CD4-positive, alpha-beta memory T cell (primary cell): ENCODE results near the gene TRAF3. TPM values are rescaled to one million over a fixed set of nuclear protein-coding genes. Genes with fewer than 3 reads are reported as not detected.

Experiments
- CTCF ChIA-PET: fragments of 350-600 bp; sonication (Branson Sonifier 250); formaldehyde crosslinking; loops from one replicate; lab custom pipeline; 2021; ENCODE audit warnings: inconsistent platforms; ENCODE audit not compliant: partially characterized antibody; lab: Charles Lee
- POLR2A ChIA-PET: fragments of 350-600 bp; sonication (Branson Sonifier 250); formaldehyde crosslinking; loops from one replicate; lab custom pipeline; 2021; ENCODE audit not compliant: partially characterized antibody; lab: Charles Lee
- DNase-seq, 5 donors: peaks; one replicate each; pipeline versions ENCODE4 v3.0.0 to v3.0.0-alpha.2; 2020 to 2022; ENCODE audit warnings: mixed read lengths in 1 of 5
- H3K27ac ChIP-seq: one replicate; pipeline ENCODE4 v1.7.0; 2013; ENCODE audit warnings: low read depth, low read length
- H3K27me3 ChIP-seq: 2 replicates; pipeline ENCODE4 v1.7.0; 2013; ENCODE audit warnings: mild to moderate bottlenecking, low read length, moderate library complexity; ENCODE audit not compliant: insufficient read depth
- H3K36me3 ChIP-seq: 2 replicates; pipeline ENCODE4 v1.7.0; 2013; ENCODE audit warnings: mild to moderate bottlenecking, low read length, moderate library complexity; ENCODE audit not compliant: insufficient read depth
- H3K4me1 ChIP-seq: 2 replicates; pipeline ENCODE4 v1.7.0; 2013; ENCODE audit warnings: mild to moderate bottlenecking, low read length, moderate library complexity; ENCODE audit not compliant: insufficient read depth
- H3K4me3 ChIP-seq, 2 donors: one replicate each; pipeline ENCODE4 v1.7.0; 2013; ENCODE audit warnings: low read length in 2 of 2, mild to moderate bottlenecking in 1 of 2
- H3K9me3 ChIP-seq, 2 donors: one replicate each; pipeline ENCODE4 v1.7.0; 2013; ENCODE audit warnings: low read length in 2 of 2, control low read depth in 1 of 2; ENCODE audit not compliant: control insufficient read depth in 1 of 2
- H3K27ac Mint-ChIP-seq, 7 donors: one replicate each; pipeline ENCODE4 v1.8.0; 2020 to 2021; ENCODE audit warnings: mixed read lengths in 7 of 7, mild to moderate bottlenecking in 6 of 7, inconsistent platforms in 3 of 7, moderate library complexity in 3 of 7
- H3K27me3 Mint-ChIP-seq, 2 donors: one replicate each; pipeline ENCODE4 v1.8.0; 2020 to 2021; ENCODE audit warnings: mixed read lengths in 2 of 2
- H3K36me3 Mint-ChIP-seq, 2 donors: one replicate each; pipeline ENCODE4 v1.8.0; 2020 to 2021; ENCODE audit warnings: mixed read lengths in 2 of 2, inconsistent platforms in 1 of 2, mild to moderate bottlenecking in 1 of 2
- H3K4me1 Mint-ChIP-seq, 4 donors: one replicate each; pipeline ENCODE4 v1.8.0; 2020 to 2021; ENCODE audit warnings: mixed read lengths in 4 of 4, mild to moderate bottlenecking in 1 of 4
- H3K4me3 Mint-ChIP-seq, 8 donors: one replicate each; pipeline ENCODE4 v1.8.0; 2020 to 2021; ENCODE audit warnings: mixed read lengths in 8 of 8, mild to moderate bottlenecking in 7 of 8, moderate library complexity in 6 of 8, inconsistent platforms in 3 of 8
- H3K9me3 Mint-ChIP-seq, 8 donors: one replicate each; pipeline ENCODE4 v1.8.0; 2020 to 2021; ENCODE audit warnings: mixed read lengths in 8 of 8, mild to moderate bottlenecking in 5 of 8, inconsistent platforms in 3 of 8, moderate library complexity in 1 of 8
- intact Hi-C: fragments of 100-400 bp; cut with micrococcal nuclease; formaldehyde crosslinking; loops from one replicate; pipeline ENCODE4 v1.15.1; 2023
- polyA plus RNA-seq, 2 donors: library from polyadenylated mRNA; unstranded; fragments of 300-500 nt; fragmentation: Illumina TruSeq; gene quantifications; one replicate each; pipeline ENCODE4 v1.2.3, GENCODE V29; 2021
- total RNA-seq, 2 experiments: library from RNA; stranded (reverse); gene quantifications; one replicate each; pipeline ENCODE4 v1.2.3, GENCODE V29; 2021

The TRAF3 gene
- total and polyA plus RNA-seq, 4 experiments from 2014 or later, result 14.9 to 44.8 (median 32.2) TPM

- H3K27me3 ChIP-seq, result peaks cover 15% of the 10 kb centered on the region
- Mint-ChIP-seq H3K27me3 (peaks cover 7 to 10% of the 10 kb centered on the region in 2 donors), H3K9me3 (no peaks in the 10 kb centered on the region), H3K4me3 (peak overlapping the region in 6 of 8 donors; percentile 54 to 81 (median 58)), H3K4me1 (peaks cover 5 to 32% (median 14%) of the 10 kb centered on the region in 4 donors), H3K36me3 (no peaks in the 10 kb centered on the region), H3K27ac (no peak overlapping the region)
- H3K4me3 ChIP-seq, result no peak overlapping the region
- ChIA-PET CTCF (no interaction called here), POLR2A (no interaction called here)
- H3K36me3 ChIP-seq, result no peaks in the 10 kb centered on the region
- no peak for DNase-seq
- no peak overlapping the region for H3K27ac ChIP-seq
- intact Hi-C loops, result no loop called here
- H3K9me3 ChIP-seq, result no peaks in the 10 kb centered on the region
- peaks cover 34% of the 10 kb centered on the region for H3K4me1 ChIP-seq
Observed at GRCh38 chr14:102927346-102927877, 150.2 kb downstream of the TRAF3 start.

- H3K4me1 ChIP-seq, result peaks cover 34% of the 10 kb centered on the region
- peak overlapping the region in 1 of 2 donors; percentile 54 for H3K4me3 ChIP-seq
- no peaks in the 10 kb centered on the region for H3K9me3 ChIP-seq
- no peaks in the 10 kb centered on the region for H3K36me3 ChIP-seq
- peaks cover 7 to 10% of the 10 kb centered on the region in 2 donors for H3K27me3 Mint-ChIP-seq
- H3K27ac Mint-ChIP-seq, result no peak overlapping the region
- POLR2A ChIA-PET, result no interaction called here
- H3K36me3 Mint-ChIP-seq, result no peaks in the 10 kb centered on the region
- CTCF ChIA-PET, result no interaction called here
- peak overlapping the region; percentile 18 for H3K27ac ChIP-seq
- H3K4me1 Mint-ChIP-seq, result peaks cover 5 to 31% (median 14%) of the 10 kb centered on the region in 4 donors
- DNase-seq, result no peak
- H3K4me3 Mint-ChIP-seq, result peak overlapping the region in 7 of 8 donors; percentile 75 to 85 (median 81)
- H3K9me3 Mint-ChIP-seq, result no peaks in the 10 kb centered on the region
- intact Hi-C loops, result no loop called here
- peaks cover 15% of the 10 kb centered on the region for H3K27me3 ChIP-seq
Observed at GRCh38 chr14:102927878-102928411, 150.7 kb downstream of the TRAF3 start.

GRCh38 chr14:102928412-102929240, 151.4 kb downstream of the TRAF3 start:
- Mint-ChIP-seq H3K27me3 (peaks cover 7 to 10% of the 10 kb centered on the region in 2 donors), H3K4me1 (peaks cover 3 to 27% (median 13%) of the 10 kb centered on the region in 4 donors), H3K27ac (peak overlapping the region in 5 of 7 donors; percentile 13 to 88 (median 42)), H3K4me3 (peak overlapping the region; percentile 75 to 85 (median 82)), H3K9me3 (no peaks in the 10 kb centered on the region), H3K36me3 (no peaks in the 10 kb centered on the region)
- peaks cover 27% of the 10 kb centered on the region for H3K4me1 ChIP-seq
- ChIA-PET CTCF (no interaction called here), POLR2A (no interaction called here)
- peak overlapping the region in 1 of 2 donors; percentile 54 for H3K4me3 ChIP-seq
- intact Hi-C loops, result no loop called here
- peaks cover 15% of the 10 kb centered on the region for H3K27me3 ChIP-seq
- DNase-seq, result peak; percentile 70 to 83 (median 76)
- H3K9me3 ChIP-seq, result no peaks in the 10 kb centered on the region
- peak overlapping the region; percentile 18 for H3K27ac ChIP-seq
- H3K36me3 ChIP-seq, result no peaks in the 10 kb centered on the region

GRCh38 chr14:102929241-102930137, 152.2 kb downstream of the TRAF3 start:
- ChIA-PET CTCF (no interaction called here), POLR2A (interaction anchor here (1.3 kb wide), 1 partner anchor 20 kb away, joined by 4 read pairs; no protein-coding TSS in a partner anchor)
- Histone ChIP-seq H3K4me1 (peaks cover 18% of the 10 kb centered on the region), H3K27ac (no peak overlapping the region), H3K4me3 (peak overlapping the region in 1 of 2 donors; percentile 54), H3K9me3 (no peaks in the 10 kb centered on the region), H3K36me3 (no peaks in the 10 kb centered on the region), H3K27me3 (peaks cover 10% of the 10 kb centered on the region)
- Mint-ChIP-seq H3K9me3 (no peaks in the 10 kb centered on the region), H3K27ac (no peak overlapping the region), H3K36me3 (no peaks in the 10 kb centered on the region), H3K27me3 (peaks cover 7 to 10% of the 10 kb centered on the region in 2 donors), H3K4me1 (peaks cover 3 to 20% (median 9%) of the 10 kb centered on the region in 4 donors), H3K4me3 (peak overlapping the region in 6 of 8 donors; percentile 9 to 76 (median 34))
- intact Hi-C loops, result no loop called here
- no peak for DNase-seq

GRCh38 chr14:102930138-102930752, 153.0 kb downstream of the TRAF3 start:
- Histone ChIP-seq H3K27me3 (peaks cover 10% of the 10 kb centered on the region), H3K4me3 (no peak overlapping the region), H3K36me3 (no peaks in the 10 kb centered on the region), H3K27ac (no peak overlapping the region), H3K9me3 (no peaks in the 10 kb centered on the region), H3K4me1 (peaks cover 15% of the 10 kb centered on the region)
- peaks cover 3 to 20% (median 8%) of the 10 kb centered on the region in 4 donors for H3K4me1 Mint-ChIP-seq
- CTCF ChIA-PET, result no interaction called here
- H3K4me3 Mint-ChIP-seq, result no peak overlapping the region
- H3K36me3 Mint-ChIP-seq, result no peaks in the 10 kb centered on the region
- peaks cover 7 to 10% of the 10 kb centered on the region in 2 donors for H3K27me3 Mint-ChIP-seq
- intact Hi-C loops, result no loop called here
- H3K9me3 Mint-ChIP-seq, result no peaks in the 10 kb centered on the region
- H3K27ac Mint-ChIP-seq, result no peak overlapping the region
- DNase-seq, result no peak
- POLR2A ChIA-PET, result interaction anchor here (1.3 kb wide), 1 partner anchor 19 kb away, joined by 4 read pairs; no protein-coding TSS in a partner anchor

GRCh38 chr14:102930753-102931579, 153.7 kb downstream of the TRAF3 start:
- no peaks in the 10 kb centered on the region for H3K9me3 Mint-ChIP-seq
- Histone ChIP-seq H3K4me3 (no peak overlapping the region), H3K9me3 (no peaks in the 10 kb centered on the region), H3K36me3 (no peaks in the 10 kb centered on the region), H3K27me3 (peaks cover 10% of the 10 kb centered on the region), H3K27ac (no peak overlapping the region), H3K4me1 (peaks cover 15% of the 10 kb centered on the region)
- CTCF ChIA-PET, result no interaction called here
- H3K36me3 Mint-ChIP-seq, result no peaks in the 10 kb centered on the region
- peaks cover 3 to 15% (median 5%) of the 10 kb centered on the region in 4 donors for H3K4me1 Mint-ChIP-seq
- DNase-seq, result no peak
- peaks cover 5 to 7% of the 10 kb centered on the region in 2 donors for H3K27me3 Mint-ChIP-seq
- no peak overlapping the region for H3K27ac Mint-ChIP-seq
- H3K4me3 Mint-ChIP-seq, result peak overlapping the region in 3 of 8 donors; percentile 25 to 46 (median 32)
- intact Hi-C loops, result no loop called here
- POLR2A ChIA-PET, result interaction anchor here (1.3 kb wide), 1 partner anchor 18 kb away, joined by 4 read pairs; no protein-coding TSS in a partner anchor
